ENCODE measurements around the gene SAMD5.

SAMD5 gene

GRCh38 chr6:147603392-147604081, 95.0 kb downstream of the SAMD5 start:
- H3K27ac ChIP-seq: no peak overlapping the region
- TF ChIP-seq CTCF (conservative IDR thresholded peaks at IDR 0.05): no peak

GRCh38 chr6:147604373-147604772, 95.9 kb downstream of the SAMD5 start:
- no peak overlapping the region for H3K27ac ChIP-seq

GRCh38 chr6:147611992-147612391, 103.5 kb downstream of the SAMD5 start:
- H3K27ac ChIP-seq: no peak overlapping the region
- TF ChIP-seq CTCF (conservative IDR thresholded peaks at IDR 0.05): no peak

More at GRCh38 chr6:147604373-147604772, 95.9 kb downstream of the SAMD5 start:
- TF ChIP-seq CTCF (conservative IDR thresholded peaks at IDR 0.05): no peak

GRCh38 chr6:147614501-147614900, 106.0 kb downstream of the SAMD5 start:
- no peak for TF ChIP-seq CTCF (conservative IDR thresholded peaks at IDR 0.05)
- no peak overlapping the region for H3K27ac ChIP-seq

GRCh38 chr6:147615659-147616456, 107.4 kb downstream of the SAMD5 start:
- no peak for TF ChIP-seq CTCF (conservative IDR thresholded peaks at IDR 0.05)
- H3K27ac ChIP-seq: no peak overlapping the region

- TF ChIP-seq CTCF (conservative IDR thresholded peaks at IDR 0.05): no peak
- H3K27ac ChIP-seq: no peak overlapping the region
These were observed 108.9 kb downstream of the SAMD5 start for GRCh38 chr6:147617366-147617765.

- TF ChIP-seq CTCF (conservative IDR thresholded peaks at IDR 0.05): no peak
- no peak overlapping the region for H3K27ac ChIP-seq
These were observed 110.0 kb downstream of the SAMD5 start for GRCh38 chr6:147618457-147618856.

All from VCaP (cell line).